CMK (cell line): ENCODE measurements around the gene KLHL26.

Experiments used
- DNase-seq: peaks from one replicate; pipeline ENCODE4 v3.0.0-alpha.2; 2010; ENCODE audit warnings: low read depth

Gene KLHL26

GRCh38 chr19:18685597-18686190, 48.9 kb downstream of the KLHL26 start:
- no peak for DNase-seq

DNA sequence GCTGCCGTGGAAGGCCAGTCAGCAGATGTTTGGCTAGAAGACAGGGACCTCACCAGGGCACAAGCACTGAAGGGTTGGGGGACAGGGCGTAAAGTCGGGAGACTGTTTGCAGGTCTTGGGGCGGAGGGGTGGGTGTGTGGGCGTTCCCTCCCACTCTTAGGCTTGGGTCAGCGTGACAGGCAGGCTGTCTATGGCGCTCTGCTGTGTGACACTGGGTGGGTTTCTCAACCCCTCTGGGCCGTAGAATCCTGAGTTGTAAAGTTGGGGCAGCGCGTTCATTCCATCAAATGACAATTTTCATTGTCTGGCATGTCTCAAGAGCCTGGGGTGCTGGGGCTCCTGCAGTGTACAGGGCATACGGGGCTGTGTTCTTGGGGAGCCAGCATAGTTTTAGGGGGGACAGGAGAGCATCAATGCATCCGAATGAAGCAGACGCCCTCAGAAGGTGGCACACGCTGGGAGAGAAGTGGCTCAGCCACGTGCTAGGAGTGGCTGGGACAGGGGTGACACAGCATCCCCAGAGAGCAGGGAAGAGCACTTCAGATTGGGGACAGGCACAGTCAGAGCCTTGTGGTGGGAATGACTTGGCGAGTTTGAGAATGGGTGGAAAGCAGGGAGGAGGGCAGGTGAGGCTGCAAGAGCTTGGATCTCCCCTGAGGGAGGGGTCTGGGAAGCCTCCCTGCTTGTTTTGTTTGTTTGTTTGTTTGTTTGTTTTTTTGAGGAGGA, 51.1 kb downstream of the KLHL26 start:
- no peak for DNase-seq

DNA sequence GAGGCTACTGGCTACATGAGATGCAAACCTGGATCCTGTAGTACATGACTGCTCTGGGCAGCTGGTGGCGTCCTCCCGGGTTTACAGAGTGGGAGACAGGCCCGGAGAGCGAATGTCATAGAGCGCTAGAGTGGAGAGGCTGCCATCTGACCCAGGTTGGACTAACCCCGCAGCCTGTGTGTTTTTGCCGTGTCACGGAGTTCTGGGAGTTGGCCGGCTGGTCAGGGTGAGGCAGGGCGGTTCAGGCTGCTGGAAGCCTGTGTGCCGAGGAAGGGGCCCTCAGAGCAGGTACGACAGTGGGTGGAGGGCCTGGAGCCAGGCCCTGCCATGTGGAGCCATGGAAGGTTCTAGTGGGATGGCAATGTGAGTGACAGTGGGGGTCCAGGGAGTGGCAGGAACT, 59.2 kb downstream of the KLHL26 start:
- no peak for DNase-seq

DNA sequence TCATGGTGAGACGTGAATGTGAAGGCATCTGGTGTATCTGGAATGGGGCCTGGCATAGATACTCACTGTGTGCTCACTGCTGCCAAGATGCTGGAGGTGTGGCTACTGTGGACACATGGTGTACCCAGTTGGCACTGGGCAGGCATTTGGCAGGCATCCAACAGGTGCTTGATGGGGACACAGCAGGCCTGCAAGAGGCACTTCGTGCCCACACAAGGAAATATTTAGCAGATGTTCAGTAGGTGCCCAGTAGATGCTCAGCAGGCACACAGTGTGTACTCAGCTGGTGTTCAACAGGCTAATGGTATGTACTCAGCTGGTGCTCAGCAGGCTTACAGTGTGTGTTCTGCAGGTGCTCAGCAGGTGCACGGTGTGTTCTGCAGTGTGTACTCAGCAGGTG, 60.9 kb downstream of the KLHL26 start:
- DNase-seq: no peak

DNA sequence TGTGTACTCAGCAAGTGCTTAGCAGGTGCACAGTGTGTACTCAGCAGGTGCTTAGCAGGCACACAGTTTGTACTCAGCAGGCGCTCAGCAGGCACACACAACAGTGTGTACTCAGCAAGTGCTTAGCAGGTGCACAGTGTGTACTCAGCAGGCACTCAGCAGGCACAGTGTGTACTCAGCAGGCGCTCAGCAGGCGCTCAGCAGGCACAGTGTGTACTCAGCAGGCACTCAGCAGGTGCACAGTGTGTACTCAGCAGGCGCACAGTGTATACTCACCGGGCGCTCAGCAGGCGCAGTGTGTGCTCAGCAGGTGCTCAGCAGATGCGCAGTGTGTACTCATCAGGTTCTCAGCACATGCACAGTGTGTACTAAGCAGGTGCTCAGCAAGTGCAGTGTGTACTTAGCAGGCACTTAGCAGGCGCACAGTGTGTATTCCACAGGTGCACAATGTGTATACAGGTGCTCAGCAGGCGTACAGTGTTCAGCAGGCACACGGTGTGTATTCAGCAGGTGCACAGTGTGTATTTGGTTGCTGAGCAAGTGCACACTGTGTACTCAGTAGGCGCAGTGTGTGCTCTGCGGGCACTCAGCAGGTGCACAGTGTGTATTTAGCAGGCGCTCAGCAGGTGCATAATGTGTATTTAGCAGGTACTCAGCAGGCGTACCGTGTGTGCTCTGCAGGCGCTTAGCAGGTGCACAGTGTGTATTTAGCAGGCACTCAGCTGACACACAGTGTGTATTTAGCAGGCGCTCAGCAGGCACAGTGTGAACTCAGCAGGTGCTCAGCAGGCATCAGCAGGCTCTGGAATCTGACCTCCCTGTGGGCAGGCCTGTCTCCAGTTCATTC, 61.7 kb downstream of the KLHL26 start:
- DNase-seq: no peak

- no peak for DNase-seq
These were observed 62.7 kb downstream of the KLHL26 start for GRCh38 chr19:18699403-18700054.

- DNase-seq: no peak
These were observed 63.8 kb downstream of the KLHL26 start for GRCh38 chr19:18700501-18701249.

DNA sequence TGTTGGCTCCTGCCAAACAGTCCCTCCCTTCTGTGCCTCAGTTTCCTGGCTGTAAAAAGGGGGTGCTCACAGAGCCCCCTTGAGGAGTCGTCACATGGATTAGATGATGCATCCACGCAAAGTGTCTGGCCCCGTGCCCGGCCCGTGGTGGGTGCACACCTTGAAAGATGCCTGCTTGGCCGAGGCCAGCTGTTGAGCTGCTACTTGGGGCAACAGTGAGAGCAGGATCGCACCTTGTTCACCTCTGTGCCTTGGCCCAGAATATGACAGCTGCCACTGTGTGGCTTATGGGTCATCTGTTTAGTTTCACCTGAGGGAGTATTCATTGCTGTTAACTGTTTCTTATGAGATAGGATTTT, 64.4 kb downstream of the KLHL26 start:
- DNase-seq: no peak

GRCh38 chr19:18704054-18704453, 67.2 kb downstream of the KLHL26 start:
- DNase-seq: no peak

GRCh38 chr19:18704971-18705370, 68.1 kb downstream of the KLHL26 start:
- no peak for DNase-seq

DNA sequence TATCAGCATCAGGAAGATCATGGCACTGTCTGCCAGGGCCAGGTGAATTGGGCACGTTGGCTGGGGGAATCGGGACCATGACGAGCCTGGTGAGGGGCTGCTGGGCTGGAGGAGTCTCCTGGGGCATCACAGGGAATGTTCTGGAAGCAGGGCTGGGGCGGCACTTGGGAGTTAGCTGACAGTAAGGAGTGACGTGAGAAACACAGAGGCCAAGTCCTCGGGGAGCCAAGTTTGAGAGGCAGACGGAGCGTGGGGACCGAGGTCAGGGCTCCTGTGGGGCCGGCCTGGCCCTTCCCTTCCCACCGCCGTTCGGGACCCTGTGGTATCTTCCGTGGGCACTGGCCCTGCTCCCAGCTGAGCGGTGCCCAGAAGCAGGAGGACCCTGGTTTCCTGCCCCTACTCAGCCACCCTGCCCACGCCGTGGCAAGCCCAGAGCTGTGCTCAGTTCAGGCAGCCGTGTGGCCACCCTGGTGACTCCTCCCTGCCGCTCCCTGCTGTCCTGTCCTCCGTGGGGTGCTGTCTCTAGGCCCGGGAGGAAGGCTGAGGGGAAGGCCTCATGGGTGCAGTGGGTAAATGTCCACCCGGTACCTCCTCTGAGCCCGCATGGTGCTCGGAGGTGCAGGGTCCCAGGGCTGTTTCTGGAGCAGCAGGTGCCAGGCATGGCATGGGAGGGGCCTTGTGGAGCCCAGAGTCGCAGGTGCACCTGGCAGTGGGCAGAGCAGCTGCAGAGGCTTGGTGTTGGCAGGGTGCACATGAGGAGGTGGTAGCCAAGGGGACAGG, 71.8 kb downstream of the KLHL26 start:
- no peak for DNase-seq

GRCh38 chr19:18709546-18709945, 72.7 kb downstream of the KLHL26 start:
- no peak for DNase-seq

- no peak for DNase-seq
These were observed 73.4 kb downstream of the KLHL26 start for GRCh38 chr19:18710186-18710585.

- DNase-seq: no peak
These were observed 74.3 kb downstream of the KLHL26 start for GRCh38 chr19:18710996-18711751.

DNA sequence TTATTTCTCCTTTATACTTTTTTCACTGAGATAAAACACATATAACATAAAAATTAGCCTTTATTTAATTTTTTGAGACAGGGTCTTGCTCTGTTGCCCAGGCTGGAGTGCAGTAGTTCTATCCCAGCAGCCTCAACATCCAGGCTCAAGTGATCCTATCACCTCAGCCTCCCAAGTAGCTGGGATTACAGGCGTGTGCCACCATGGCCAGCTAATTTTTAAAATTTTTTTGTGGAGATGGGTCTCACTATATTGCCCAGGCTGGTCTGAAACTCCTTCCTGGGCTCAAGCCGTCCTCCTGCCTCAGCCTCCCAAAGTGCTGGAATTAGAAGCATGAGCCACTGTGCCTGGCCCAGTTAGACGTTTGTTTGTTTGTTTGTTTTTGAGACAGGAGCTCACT, 75.1 kb downstream of the KLHL26 start:
- no peak for DNase-seq

DNA sequence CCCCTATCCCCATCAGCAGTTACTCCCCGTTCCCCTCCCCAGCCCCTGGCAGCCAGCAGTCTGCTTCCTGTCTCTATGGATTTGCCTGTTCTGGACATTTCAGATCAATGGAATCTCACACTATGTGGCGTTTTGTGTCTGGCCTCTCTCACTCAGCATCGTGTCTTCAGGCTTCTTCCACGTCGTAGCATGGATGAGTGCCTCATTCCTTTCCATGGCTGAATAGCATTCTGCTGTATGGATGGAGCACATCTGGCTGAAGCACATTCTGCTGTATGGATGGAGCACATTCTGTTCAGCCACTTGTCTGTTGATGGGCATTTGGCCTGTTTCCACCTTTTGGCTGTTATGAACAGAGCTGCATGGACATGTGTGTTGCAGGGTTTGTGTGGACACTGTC, 76.2 kb downstream of the KLHL26 start:
- DNase-seq: no peak

GRCh38 chr19:18713550-18714117, 76.8 kb downstream of the KLHL26 start:
- no peak for DNase-seq

- DNase-seq: no peak
These were observed 78.6 kb downstream of the KLHL26 start for GRCh38 chr19:18715416-18715815.

- no peak for DNase-seq
These were observed 80.0 kb downstream of the KLHL26 start for GRCh38 chr19:18716857-18717256.

- DNase-seq: no peak
These were observed 80.8 kb downstream of the KLHL26 start for GRCh38 chr19:18717601-18718000.
